NCI-H510A (cell line): ENCODE measurements around the gene TMEM212.
A peak's percentile ranks its signal among the peaks of the same experiment; 100 is the strongest.

Experiments used
- DNase-seq: peaks from one replicate; lab custom pipeline; 2025; lab: John Stamatoyannopoulos, UW

Gene TMEM212

DNA sequence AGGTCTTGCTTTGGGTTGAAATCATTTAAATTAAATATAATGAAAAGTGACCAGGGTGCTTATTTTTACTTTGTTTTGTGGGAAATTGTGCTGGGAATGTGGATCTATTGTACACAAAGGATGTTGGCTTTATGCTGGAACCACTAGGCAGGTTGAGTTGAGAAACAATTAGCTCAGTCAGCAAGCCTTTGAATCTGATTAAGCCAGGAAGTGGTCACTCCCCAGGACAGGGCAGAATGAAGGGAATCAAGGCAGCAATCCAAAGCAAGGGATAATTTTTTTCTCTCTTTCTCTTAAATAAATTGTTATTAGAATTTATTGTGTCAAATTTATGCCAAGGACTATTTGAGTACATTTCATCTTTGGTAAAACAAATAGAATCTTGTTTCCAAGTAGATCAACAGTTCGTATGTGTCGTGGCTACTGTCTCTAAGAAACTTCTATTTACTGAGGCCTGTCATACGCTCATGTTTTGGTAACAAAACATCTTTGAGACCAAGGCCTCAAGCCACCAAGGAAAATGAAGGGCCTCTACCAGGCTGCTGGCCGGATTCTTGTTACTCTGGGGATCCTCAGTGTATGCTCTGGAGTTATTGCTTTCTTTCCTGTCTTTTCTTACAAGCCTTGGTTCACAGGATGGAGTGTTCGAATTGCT, at the start of gene TMEM212:
TSS of gene TMEM212 (plus strand) at position 486 of the 655 bp plus-strand sequence. CDS start at position 521, 35 bp downstream.
- DNase-seq = no peak

DNA sequence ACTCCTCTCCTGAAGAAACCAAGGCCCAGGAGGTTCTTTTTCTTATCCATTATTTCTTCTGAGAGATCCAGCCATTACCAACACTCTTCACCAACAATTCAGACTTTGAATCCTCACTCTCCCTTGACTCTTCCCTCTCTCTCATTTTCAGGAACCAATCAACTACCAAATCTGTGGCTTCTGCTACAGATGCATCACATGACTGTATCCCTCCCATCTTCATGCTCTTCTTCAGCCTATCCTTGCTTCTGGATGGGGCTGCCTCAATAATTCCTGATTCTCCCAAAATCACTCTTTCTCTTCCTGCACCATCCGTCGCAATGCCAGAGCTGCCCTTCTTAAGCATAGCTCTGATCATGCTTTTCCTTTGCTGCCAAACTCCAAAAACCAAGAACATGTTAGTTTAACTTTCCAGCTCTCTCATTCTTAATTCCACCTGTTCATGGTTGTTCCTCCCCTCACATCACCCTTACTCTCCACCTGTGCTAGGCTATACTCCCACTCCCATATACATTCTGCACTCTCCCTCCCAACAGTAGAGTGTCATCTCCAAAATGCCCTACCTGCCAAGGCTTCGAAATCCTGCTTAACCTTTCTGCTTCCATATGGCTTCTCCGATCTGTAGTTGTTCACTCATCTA, 46.4 kb upstream of the TMEM212 start:
- no peak for DNase-seq

GRCh38 chr3:171797265-171797679, 45.9 kb upstream of the TMEM212 start:
- DNase-seq = no peak

- no peak for DNase-seq
Observed at GRCh38 chr3:171797873-171798272, 45.3 kb upstream of the TMEM212 start.

DNA sequence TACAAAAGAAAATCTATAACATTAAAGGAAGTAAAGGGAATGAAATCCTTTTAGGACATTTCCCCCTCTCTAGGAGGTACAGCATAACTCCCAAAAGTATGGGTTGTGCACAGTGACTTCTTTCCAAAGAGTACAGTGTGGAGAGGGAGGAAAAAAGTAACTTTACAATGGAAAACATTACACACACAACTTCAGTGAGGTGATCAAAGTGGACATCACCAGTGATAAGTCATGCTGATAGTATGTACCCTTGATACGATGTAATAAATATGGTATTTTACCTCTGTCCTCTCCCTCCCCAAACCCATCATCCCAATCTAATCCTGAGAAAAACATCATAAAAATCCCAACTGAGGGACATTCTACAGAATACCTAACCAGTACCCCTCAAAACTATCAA, 43.6 kb upstream of the TMEM212 start:
- no peak for DNase-seq

DNA sequence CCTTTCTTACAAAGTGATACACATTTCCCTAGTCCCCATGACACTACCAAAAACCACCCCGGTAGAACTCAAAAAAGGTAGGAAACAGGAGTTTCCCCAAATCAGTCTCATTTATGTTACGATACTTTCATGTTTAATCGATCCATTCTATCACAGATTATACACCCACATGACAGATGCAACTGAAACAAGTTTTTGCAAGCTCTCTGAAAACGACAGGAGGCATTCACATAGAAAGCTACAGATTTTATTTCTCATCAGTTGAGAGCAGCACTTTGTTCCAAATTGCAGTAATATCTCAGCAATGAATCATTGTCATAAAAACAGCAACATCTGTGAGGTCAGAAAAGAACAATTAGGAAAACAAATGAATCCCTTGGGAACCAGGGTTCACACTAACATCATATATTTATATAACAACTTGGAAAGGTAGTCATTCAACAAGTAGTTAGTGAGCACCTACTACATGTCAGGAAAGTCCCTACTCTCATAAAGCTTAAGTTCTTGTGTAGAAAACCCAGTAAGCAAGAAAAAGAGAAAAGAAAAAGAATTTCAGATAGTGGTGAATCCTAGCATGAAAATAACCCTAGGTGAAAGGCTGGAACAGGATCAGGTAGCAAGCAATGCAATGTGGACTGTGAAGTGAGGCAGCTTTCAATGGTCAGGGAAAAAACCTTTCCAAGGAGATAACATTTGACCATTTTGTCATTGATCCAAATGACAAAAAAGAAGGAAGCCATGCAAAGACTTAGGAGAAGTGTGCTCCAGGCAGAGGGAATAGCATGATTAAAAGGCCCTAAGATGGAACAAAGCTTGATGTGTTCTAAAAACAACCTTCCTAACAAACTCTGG, 41.2 kb upstream of the TMEM212 start:
- DNase-seq = no peak

DNA sequence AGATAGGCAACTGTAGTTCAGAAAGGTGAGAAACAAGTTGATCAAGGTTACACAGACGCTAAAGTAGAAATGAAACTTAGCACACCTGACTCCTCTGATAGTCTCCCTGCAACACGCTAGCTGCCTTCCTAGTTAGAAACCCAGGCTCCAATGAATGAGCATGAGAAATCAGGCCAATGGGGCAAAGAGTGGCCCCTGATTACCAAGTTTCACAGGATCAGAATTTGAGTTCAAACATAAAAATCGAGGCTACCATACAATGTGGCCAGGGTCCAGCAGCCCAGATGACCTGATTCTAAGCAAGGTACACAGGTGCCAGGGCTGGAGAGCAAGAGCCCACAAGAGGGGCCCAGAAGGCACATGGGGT, 40.6 kb upstream of the TMEM212 start:
- no peak for DNase-seq

DNA sequence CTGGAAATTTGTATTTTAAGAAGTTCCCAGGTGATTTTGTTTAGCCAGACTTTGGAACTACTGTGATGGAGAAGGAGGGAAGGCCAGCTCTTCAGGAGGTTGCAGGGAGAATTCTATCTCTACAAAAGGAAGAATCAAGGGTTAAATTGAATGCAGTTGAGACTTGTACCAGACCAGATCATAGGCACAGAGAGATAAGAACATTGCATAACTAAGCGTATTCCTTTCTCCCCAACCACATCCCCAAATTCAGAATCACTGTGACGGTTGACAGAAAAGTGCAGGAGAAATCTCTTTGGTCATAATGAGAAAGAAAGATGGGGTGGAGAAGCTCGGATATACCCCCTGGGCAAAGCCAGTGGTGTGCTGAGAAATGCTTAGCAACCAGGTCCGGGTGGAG, 40.1 kb upstream of the TMEM212 start:
- no peak for DNase-seq

DNA sequence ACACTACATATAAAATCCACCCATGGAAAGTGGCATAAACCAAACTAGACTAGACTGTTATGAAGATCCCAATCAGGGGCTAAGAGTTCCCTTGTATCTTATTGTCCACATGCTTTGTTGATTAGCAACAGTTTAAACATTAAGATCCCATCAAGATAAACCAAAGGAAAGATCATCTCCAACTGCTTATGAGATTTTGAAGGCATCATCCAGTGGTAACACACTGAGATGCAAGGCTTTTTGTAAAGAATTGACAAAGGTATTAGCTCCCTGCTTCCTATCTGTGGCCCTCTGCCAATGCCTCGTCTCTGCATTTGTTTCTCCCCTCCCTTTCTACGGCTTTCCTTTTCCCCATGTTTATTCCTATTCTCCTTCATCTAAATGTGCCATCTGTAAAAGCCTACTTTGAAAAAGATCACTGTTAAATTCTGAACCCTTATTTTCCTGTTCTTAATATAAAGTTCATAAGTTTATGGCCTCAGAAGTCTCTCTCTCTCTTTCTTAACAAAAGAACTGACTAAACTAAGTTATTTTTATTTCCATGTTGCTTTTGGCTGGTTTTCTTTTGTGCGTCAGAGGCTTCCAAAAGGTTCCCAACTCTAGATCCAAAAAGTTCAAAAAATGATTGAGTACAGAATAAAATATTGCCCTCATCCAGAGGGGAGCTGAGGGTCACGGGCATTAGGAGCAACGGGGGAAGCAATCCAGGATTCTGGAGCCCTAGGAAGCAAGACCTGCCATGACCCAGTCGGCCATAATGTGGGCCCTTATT, 38.3 kb upstream of the TMEM212 start:
- DNase-seq = no peak

GRCh38 chr3:171805687-171806086, 37.5 kb upstream of the TMEM212 start:
- no peak for DNase-seq

DNA sequence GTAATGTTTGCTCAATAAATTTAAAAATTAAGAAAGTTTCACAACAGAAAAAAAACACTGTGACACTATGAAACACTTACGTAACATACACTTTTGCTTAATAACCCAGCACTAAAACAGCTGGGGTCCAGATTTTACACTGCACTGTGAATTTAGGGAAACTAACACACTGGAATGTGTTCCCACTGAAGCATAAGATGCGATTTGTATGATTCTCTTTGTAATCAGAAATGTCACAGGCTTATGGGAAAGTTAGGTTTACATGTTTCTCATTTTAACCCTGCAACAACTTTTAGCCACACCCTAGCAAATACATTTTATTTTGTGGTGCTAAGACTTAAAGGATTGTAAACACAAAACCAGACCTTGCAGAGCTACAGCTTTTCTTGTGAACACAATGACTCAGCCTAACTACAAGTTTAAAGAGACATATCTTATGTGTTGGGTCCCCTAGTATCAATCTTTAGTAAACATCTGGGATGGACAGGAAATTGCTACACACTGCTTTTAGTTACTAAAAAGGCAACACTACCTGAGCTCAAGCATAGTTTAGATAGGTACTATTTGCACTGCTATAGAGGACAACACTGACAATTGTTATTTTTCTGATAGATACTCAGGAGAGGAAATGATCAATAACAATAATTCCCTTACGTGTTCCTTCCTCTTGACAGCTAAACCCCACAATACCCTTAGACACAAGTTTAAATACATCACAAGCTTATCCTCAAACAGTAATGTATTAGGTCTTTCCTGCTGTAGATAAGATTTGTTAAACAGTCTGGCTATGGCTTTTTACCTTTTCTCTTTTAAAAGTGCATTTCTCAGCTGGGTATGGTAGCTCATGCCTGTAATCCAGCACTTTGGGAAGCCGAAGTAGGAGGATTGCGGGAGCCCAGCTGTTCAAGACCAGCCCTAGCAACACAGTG, 36.7 kb upstream of the TMEM212 start:
- no peak for DNase-seq

DNA sequence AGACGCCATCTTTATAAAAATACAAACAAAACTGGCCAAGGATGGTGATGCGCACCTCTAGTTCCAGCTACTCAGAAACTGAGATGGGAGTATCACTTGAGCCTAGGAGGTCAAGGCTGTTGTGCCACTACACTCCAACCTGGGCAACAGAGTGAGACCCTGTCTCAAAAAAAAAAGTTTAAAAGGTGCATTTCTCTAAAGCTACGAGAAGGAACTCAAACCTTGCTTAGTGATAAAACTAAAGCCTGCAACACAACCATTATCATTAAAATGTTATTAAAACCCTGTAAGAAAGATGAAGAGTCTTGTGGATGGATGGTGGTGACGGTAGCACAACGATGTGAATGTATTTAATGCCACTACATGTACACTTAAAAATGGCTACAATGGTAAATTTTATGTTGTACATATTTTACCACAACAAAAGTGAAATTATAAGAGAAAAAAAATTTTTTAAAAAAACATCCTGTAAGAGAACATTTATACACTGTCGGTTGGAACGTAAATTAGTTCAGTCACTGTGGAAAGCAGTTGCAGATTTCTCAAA, 35.9 kb upstream of the TMEM212 start:
- DNase-seq = no peak

DNA sequence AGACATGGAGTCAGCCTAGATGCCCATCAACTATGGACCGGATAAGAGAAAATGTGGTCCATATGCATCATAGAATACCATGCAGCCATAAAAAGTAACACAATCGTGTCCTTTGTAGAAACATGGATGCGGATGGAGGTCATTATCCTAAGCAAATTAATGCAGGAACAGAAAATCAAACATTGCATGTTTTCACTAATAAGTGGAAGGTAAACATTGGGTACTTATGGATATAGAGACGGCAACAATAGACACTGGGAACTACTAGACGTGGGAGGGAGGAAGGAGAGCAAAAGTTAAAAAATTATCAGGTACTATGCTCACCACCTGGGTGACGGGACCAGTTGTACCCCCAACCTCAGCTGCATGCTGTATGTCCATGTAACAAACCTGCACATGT, 35.3 kb upstream of the TMEM212 start:
- no peak for DNase-seq

- no peak for DNase-seq
Observed at GRCh38 chr3:171809611-171809860, 33.6 kb upstream of the TMEM212 start.

GRCh38 chr3:171809861-171810628, 33.1 kb upstream of the TMEM212 start, which contains the start of gene PLD1:
PLD1 (minus strand) TSS chr3:171810483; CDS start chr3:171738051, 72,432 bp downstream.
- peak; percentile 73 for DNase-seq

- DNase-seq = no peak
Observed at GRCh38 chr3:171810629-171811294, 32.4 kb upstream of the TMEM212 start.

DNA sequence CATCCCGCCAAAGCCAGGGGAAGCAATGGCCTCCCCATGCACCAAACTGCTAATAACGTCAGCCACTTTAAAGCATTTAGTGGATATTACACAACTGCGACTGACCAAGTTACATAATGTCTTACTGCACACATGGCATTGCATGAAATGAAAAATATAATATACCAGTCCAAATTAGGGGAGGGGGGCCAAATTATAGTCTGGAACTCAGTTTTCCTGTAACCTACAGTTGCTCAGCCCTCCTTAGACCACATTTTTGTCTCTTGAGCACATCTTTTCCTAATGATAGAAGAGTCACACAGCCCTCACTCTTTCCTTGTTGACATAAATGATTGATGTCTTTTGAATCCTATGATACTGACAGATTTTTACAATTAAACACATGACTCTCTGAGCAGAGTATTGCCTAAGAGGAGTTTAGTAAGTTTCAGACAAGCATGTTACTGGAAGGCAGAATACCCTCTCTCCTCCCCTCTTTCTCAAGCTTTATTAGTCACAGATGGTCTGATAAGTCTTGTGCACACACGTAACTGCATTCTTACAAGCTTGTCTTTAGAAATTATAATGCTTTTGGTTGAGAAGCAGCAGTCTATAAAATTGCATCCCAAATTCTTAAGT, 31.7 kb upstream of the TMEM212 start:
- no peak for DNase-seq

GRCh38 chr3:171811913-171812335, 31.2 kb upstream of the TMEM212 start:
- DNase-seq = no peak

DNA sequence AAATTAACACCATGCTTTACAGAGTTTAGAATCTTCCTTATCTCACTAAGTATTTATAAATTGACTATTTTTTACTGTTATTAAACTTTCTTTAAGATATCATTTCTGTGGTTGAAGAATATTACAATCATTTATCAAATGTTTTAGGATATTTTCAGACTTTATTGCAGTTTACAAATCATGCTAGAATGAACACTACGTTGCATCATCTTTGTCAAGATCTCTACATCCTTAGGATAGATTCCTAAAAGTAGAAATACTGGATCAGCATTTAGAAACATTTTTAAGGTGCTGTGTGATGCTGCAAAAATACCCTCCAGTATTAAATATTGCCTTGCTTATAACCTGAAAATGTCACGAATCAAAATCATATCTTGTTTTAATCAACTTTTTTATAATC, 30.3 kb upstream of the TMEM212 start:
- no peak for DNase-seq
